ENCODE data around the gene PLEKHO2. TPM values are rescaled to one million over a fixed set of nuclear protein-coding genes. Genes with fewer than 3 reads are reported as not detected.
A peak's percentile ranks its signal among the peaks of the same experiment; 100 is the strongest.
"Not testable (repeated sequence)": the region's sequence is repeated elsewhere in the genome, so short reads cannot be mapped to it uniquely, and the experiment has no call there.

PLEKHO2 gene
- polyA plus RNA-seq (ENCODE audit: insufficient read depth in 1 of 5, insufficient read length in 5 of 5, low replicate concordance in 1 of 5), result 10 to 100 TPM; 19.6 to 27.7 (median 23.9) TPM
- long read RNA-seq, donor 1, transcript PLEKHO2-201 (6 exons, 3,720 nt), result major isoform, 5 of 21 reads
- long read RNA-seq, donor 1, partial matches to known transcripts, result 16 of 21 reads
- long read RNA-seq, donor 1, other reads (novel, unspliced or antisense), result 0 of 21 reads
- long read RNA-seq, donor 2, partial matches to known transcripts, result 5 of 7 reads
- long read RNA-seq, donor 2, other reads (novel, unspliced or antisense), result 0 of 7 reads
- long read RNA-seq, donor 3, partial matches to known transcripts, result 0 of 3 reads
- long read RNA-seq, donor 3, other reads (novel, unspliced or antisense), result 0 of 3 reads
- long read RNA-seq, donor 4, partial matches to known transcripts, result 0 of 3 reads
- long read RNA-seq, donor 4, other reads (novel, unspliced or antisense), result 0 of 3 reads
- long read RNA-seq, donor 5, transcript PLEKHO2-201 (6 exons, 3,720 nt), result major isoform, 6 of 14 reads
- long read RNA-seq, donor 5, partial matches to known transcripts, result 8 of 14 reads
- long read RNA-seq, donor 5, other reads (novel, unspliced or antisense), result 0 of 14 reads
- long read RNA-seq, donor 6, transcript PLEKHO2-201 (6 exons, 3,720 nt), result major isoform, 7 of 7 reads
- long read RNA-seq, donor 6, partial matches to known transcripts, result 0 of 7 reads
- long read RNA-seq, donor 6, other reads (novel, unspliced or antisense), result 0 of 7 reads
- long read RNA-seq, donor 7, partial matches to known transcripts, result 0 of 3 reads
- long read RNA-seq, donor 7, other reads (novel, unspliced or antisense), result 0 of 3 reads
- long read RNA-seq, donor 8, partial matches to known transcripts, result 0 of 2 reads
- long read RNA-seq, donor 8, other reads (novel, unspliced or antisense), result 0 of 2 reads

- peak; percentile 96 for DNase-seq
These were observed at the start of gene PLEKHO2 for GRCh38 chr15:64841344-64842095. PLEKHO2 (plus strand) TSS chr15:64841915; CDS start chr15:64842017, 102 bp downstream.

GRCh38 chr15:64792282-64792681 lies 49.4 kb upstream of the PLEKHO2 start:
- no peak for DNase-seq

- not testable (repeated sequence) for DNase-seq
These were observed 46.4 kb upstream of the PLEKHO2 start for GRCh38 chr15:64795299-64795698.

GRCh38 chr15:64795921-64796320 lies 45.8 kb upstream of the PLEKHO2 start:
- not testable (repeated sequence) for DNase-seq

GRCh38 chr15:64798905-64799304 lies 42.8 kb upstream of the PLEKHO2 start:
- not testable (repeated sequence) for DNase-seq

- no peak for DNase-seq
These were observed 41.2 kb upstream of the PLEKHO2 start for GRCh38 chr15:64800476-64800875.

GRCh38 chr15:64803526-64803925 lies 38.2 kb upstream of the PLEKHO2 start:
- no peak for DNase-seq

GRCh38 chr15:64804619-64805018 lies 37.1 kb upstream of the PLEKHO2 start:
- no peak for DNase-seq

GRCh38 chr15:64806509-64806908 lies 35.2 kb upstream of the PLEKHO2 start:
- no peak for DNase-seq

- no peak for DNase-seq
These were observed 34.5 kb upstream of the PLEKHO2 start for GRCh38 chr15:64807051-64807749.

- no peak for DNase-seq
These were observed 33.9 kb upstream of the PLEKHO2 start for GRCh38 chr15:64807751-64808222.

- DNase-seq, result no peak
These were observed 32.8 kb upstream of the PLEKHO2 start for GRCh38 chr15:64808785-64809453.

GRCh38 chr15:64809649-64810496 lies 31.8 kb upstream of the PLEKHO2 start:
- peak; percentile 51 to 69 for DNase-seq

GRCh38 chr15:64810497-64811326 lies 31.0 kb upstream of the PLEKHO2 start:
- DNase-seq, result no peak

GRCh38 chr15:64813075-64813474 lies 28.6 kb upstream of the PLEKHO2 start:
- DNase-seq, result no peak

GRCh38 chr15:64814283-64814682 lies 27.4 kb upstream of the PLEKHO2 start:
- not testable (repeated sequence) for DNase-seq

GRCh38 chr15:64814965-64815364 lies 26.8 kb upstream of the PLEKHO2 start:
- not testable (repeated sequence) for DNase-seq

- no peak for DNase-seq
These were observed 25.3 kb upstream of the PLEKHO2 start for GRCh38 chr15:64816452-64816851.
